ENCODE results near the gene GJA4.

- TF ChIP-seq CTCF (IDR thresholded peaks at IDR 0.05; ENCODE audit: low read depth, low read length) (no peak), POLR2A (IDR thresholded peaks at IDR 0.05; ENCODE audit: extremely low read depth, insufficient read length) (no peak), MYC (IDR thresholded peaks at IDR 0.05; ENCODE audit: low read depth, low read length) (no peak), MAX (IDR thresholded peaks at IDR 0.05; ENCODE audit: low read depth, low read length) (no peak)
Observed at GRCh38 chr1:34779962-34780361, 12.8 kb upstream of the GJA4 start.

All from NB4 (cell line).